GM12878 (cell line): ENCODE measurements around the gene SSH3. TPM values are rescaled to one million over a fixed set of nuclear protein-coding genes. Genes with fewer than 3 reads are reported as not detected.
A peak's percentile ranks its signal among the peaks of the same experiment; 100 is the strongest.

Source experiments
- ATAC-seq: fragments of 200-7000 bp; cut with Tn5 transposase; 3 replicates; pipeline ENCODE4 v1.9.1; 2020; ENCODE audit warnings: mild to moderate bottlenecking, moderate library complexity
- BruUV-seq: library from RNA; stranded (reverse); fragments of 400-500 nt; replicated peaks from 2 replicates; lab custom pipeline; 2021; lab: Mats Ljungman, UMichigan
- CTCF ChIA-PET: fragments of 300-600 bp; sonication (Branson Sonifier 250); formaldehyde crosslinking; extraction: SDS; loops from one replicate; lab custom pipeline; 2021; ENCODE audit warnings: inconsistent platforms; lab: Yijun Ruan, JAX
- POLR2A ChIA-PET: fragments of 350-600 bp; formaldehyde crosslinking; extraction: SDS; loops from one replicate; lab custom pipeline; 2021; ENCODE audit warnings: inconsistent platforms; lab: Charles Lee
- RAD21 ChIA-PET: fragments of 300-600 bp; sonication (Branson Sonifier 250); formaldehyde crosslinking; loops from one replicate; lab custom pipeline; 2023; ENCODE audit warnings: antibody characterized with exemption; ENCODE audit not compliant: unreplicated experiment; lab: Charles Lee
- SMC1A ChIA-PET: fragments of 300-600 bp; sonication (Branson Sonifier 250); formaldehyde crosslinking; loops from one replicate; lab custom pipeline; 2023; ENCODE audit not compliant: unreplicated experiment, uncharacterized antibody; lab: Charles Lee
- DNase-seq: peaks from one replicate; pipeline ENCODE4 v3.0.0-alpha.2; 2011; ENCODE audit warnings: low read depth, low spot score
- FAIRE-seq: peaks from 3 replicates; lab custom pipeline; 2011; peaks lifted over from hg19 to GRCh38; lab: Jason Lieb, UNC
- H2AFZ ChIP-seq: 2 replicates; pipeline ENCODE4 v1.6.0; 2011; ENCODE audit warnings: low read depth, low read length, control low read depth; ENCODE audit not compliant: control insufficient read depth
- H3K27ac ChIP-seq: 2 replicates; pipeline ENCODE4 v1.5.1; 2011; ENCODE audit warnings: control low read depth; ENCODE audit not compliant: control insufficient read depth, insufficient read depth
- H3K27me3 ChIP-seq, 2 experiments: replicated peaks in 1 of 2; 2 replicates each; pipeline versions ENCODE4 v1.6.0 to v1.6.1; 2011; ENCODE audit warnings: low read length in 1 of 2; ENCODE audit not compliant: control insufficient read depth in 2 of 2, insufficient read depth in 2 of 2
- H3K36me3 ChIP-seq, 2 experiments: 2 replicates each; pipeline ENCODE4 v1.5.1; 2011; ENCODE audit warnings: low read length in 1 of 2; ENCODE audit not compliant: control insufficient read depth in 2 of 2, insufficient read depth in 2 of 2
- H3K4me1 ChIP-seq: 2 replicates; pipeline ENCODE4 v1.6.1; 2011; ENCODE audit warnings: mild to moderate bottlenecking, low read length, moderate library complexity, mixed read lengths; ENCODE audit not compliant: control insufficient read depth, insufficient read depth
- H3K4me2 ChIP-seq: 2 replicates; pipeline ENCODE4 v1.6.0; 2011; ENCODE audit warnings: control low read depth; ENCODE audit not compliant: control insufficient read depth, insufficient read depth
- H3K4me3 ChIP-seq: fragments of 200-600 bp; sonication (generic); 2 replicates; pipeline ENCODE4 v1.5.1; 2016
- H3K79me2 ChIP-seq: 2 replicates; pipeline ENCODE4 v1.6.0; 2011; ENCODE audit warnings: low read length; ENCODE audit not compliant: control insufficient read depth, insufficient read depth
- H3K9ac ChIP-seq: 2 replicates; pipeline ENCODE4 v1.8.0; 2011; ENCODE audit warnings: low read length, control low read depth, mixed read lengths; ENCODE audit not compliant: control insufficient read depth, insufficient read depth
- H3K9me3 ChIP-seq: replicated peaks from 3 replicates; pipeline ENCODE4 v1.5.1; 2011; ENCODE audit warnings: mild to moderate bottlenecking, low read length; ENCODE audit not compliant: control insufficient read depth, insufficient read depth
- H4K20me1 ChIP-seq: 2 replicates; pipeline ENCODE4 v1.6.0; 2011; ENCODE audit not compliant: control insufficient read depth, insufficient read depth
- BHLHE40 ChIP-seq, 2 experiments: fragments of 450-650 bp in 1 of 2; IDR thresholded peaks; 2 replicates each; pipeline ENCODE4 v1.6.1; 2011 to 2017; ENCODE audit warnings: low read depth in 2 of 2, borderline replicate concordance in 1 of 2, improper control_type of control experiment in 1 of 2, low read length in 1 of 2, mild to moderate bottlenecking in 1 of 2
- JUND ChIP-seq: IDR thresholded peaks from 2 replicates; pipeline ENCODE4 v1.6.1; 2012; ENCODE audit warnings: low read depth, mild to moderate bottlenecking, low read length, improper control_type of control experiment, moderate library complexity
- WRNIP1 ChIP-seq: IDR thresholded peaks from 2 replicates; pipeline ENCODE4 v1.6.1; 2011; ENCODE audit warnings: low read depth, low read length, improper control_type of control experiment, borderline replicate concordance
- WGBS: methylation state at CpG from one replicate; pipeline ENCODE4 v1.1.6; 2016; ENCODE audit warnings: low lambda C conversion rate; ENCODE audit not compliant: insufficient replicate concordance, insufficient coverage; ENCODE audit errors: missing lambda C conversion rate; 5-methylcytosine and 5-hydroxymethylcytosine counted together
- in situ Hi-C: fragments of 300-500 bp; cut with MboI; formaldehyde crosslinking; loops from 9 replicates; pipeline ENCODE4 v1.14.3; 2018; ENCODE audit warnings: mixed read lengths
- intact Hi-C: fragments of 100-400 bp; cut with micrococcal nuclease; formaldehyde crosslinking; loops from one replicate; pipeline ENCODE4 v1.14.2; 2022; ENCODE audit not compliant: unreplicated experiment
- polyA plus RNA-seq, 11 experiments: library from polyadenylated mRNA; depleted of rRNA in 4 of 11; unstranded in 6 of 11; stranded (reverse) in 5 of 11; fragments of >200 nt; fragmentation: Nextera tagmentation in 4 of 11; fragmentation: Illumina TruSeq in 1 of 11; extraction: Ambion mirVana in 4 of 11; extraction: Trizol in 1 of 11; gene quantifications; 1 replicate in 1 of 11; 2 replicates in 10 of 11; pipeline versions ENCODE4 v1.2.1 to v1.2.3, GENCODE V29; 2011 to 2016; ENCODE audit warnings: inconsistent platforms in 2 of 11, missing spikeins in 2 of 11, low read depth in 1 of 11
- total RNA-seq, 4 experiments: library from RNA; depleted of rRNA in 3 of 4; stranded (reverse); fragments of >200 nt in 3 of 4; fragmentation: Illumina TruSeq in 1 of 4; extraction: Trizol in 1 of 4; gene quantifications; 2 replicates each; pipeline versions ENCODE4 v1.2.1 to v1.2.3, GENCODE V29; 2013 to 2021

Gene SSH3
- total and polyA plus RNA-seq, 10 of the 15 experiments (the other 5 are each of a cell fraction or from before 2014, with no cell fraction given), result 0.05 to 0.83 (median 0.28) TPM; not detected in 3

GRCh38 chr11:67261946-67262681 lies 41.2 kb upstream of the SSH3 start:
- no TSS peak for BruUV-seq
- DNase-seq (no peak), ATAC-seq (no peak), FAIRE-seq (no peak)
- Histone ChIP-seq H4K20me1 (no peaks in the 10 kb centered on the region), H2AFZ (no peak overlapping the region), H3K4me1 (peaks cover 11% of the 10 kb centered on the region), H3K9ac (no peak overlapping the region), H3K4me3 (no peak overlapping the region), H3K27ac (no peak overlapping the region), H3K27me3 (no peaks in the 10 kb centered on the region), H3K4me2 (no peak overlapping the region), H3K79me2 (peaks cover 10% of the 10 kb centered on the region), H3K36me3 (no peaks in the 10 kb centered on the region; a peak in 1 of 4 replicates), H3K9me3 (no peaks in the 10 kb centered on the region)
- ChIA-PET SMC1A (interaction anchor here (0.9 to 4.0 kb wide), 12 partner anchors 8 to 149 kb away, joined by 3 to 65 read pairs (median 8); partner anchors contain the start of gene POLD4), POLR2A (interaction anchor here (0.6 to 4.8 kb wide), 8 partner anchors 9 to 841 kb away, joined by 3 to 25 read pairs (median 4); no protein-coding TSS in a partner anchor), CTCF (interaction anchor here (0.7 to 4.9 kb wide), 30 partner anchors 9 to 1364 kb away, joined by 3 to 151 read pairs (median 6); partner anchors contain the start of genes ANKRD13D, POLD4 and PPP1CA), RAD21 (interaction anchor here (0.6 to 4.9 kb wide), 13 partner anchors 21 to 181 kb away, joined by 3 to 69 read pairs (median 5); partner anchors contain the start of genes ANKRD13D and POLD4)
- TF ChIP-seq JUND (no peak), BHLHE40 (IDR thresholded peaks at IDR 0.05; ENCODE audit: borderline replicate concordance in 1 of 2, low read depth in 2 of 2, low read length in 1 of 2) (peak in 1 of 2 experiments; percentile 42; a peak in 1 of 4 replicates), WRNIP1 (0 out of 2 replicates have a peak, but pooled peaks have one; percentile 28)
- in situ Hi-C loops (loop anchor here (5.0 kb wide), 2 partner anchors 55 to 120 kb away; no protein-coding TSS in a partner anchor), intact Hi-C loops (loop anchor here (1.0 to 10.0 kb wide), 3 partner anchors 55 to 223 kb away; partner anchors contain the start of gene AIP)
- 44% methylated on average over 18 of the region's 18 CpGs for WGBS
